Vagina (tissue), 2 donors: Measurements from ENCODE around the gene HCK.

Experiments used
- CTCF ChIP-seq, 3 experiments: fragments of 450-650 bp in 2 of 3; fragments of 200-600 bp in 1 of 3; sonication (generic) in 1 of 3; IDR thresholded peaks; one replicate each; pipeline ENCODE4 v1.5.1; 2017 to 2019; ENCODE audit warnings: antibody characterized with exemption in 3 of 3, mild to moderate bottlenecking in 2 of 3, moderate library complexity in 2 of 3
- POLR2AphosphoS5 ChIP-seq, 2 donors: sonication (generic); formaldehyde crosslinking; IDR thresholded peaks; one replicate each; pipeline ENCODE4 v1.9.0; 2017; ENCODE audit warnings: antibody characterized with exemption in 2 of 2, mild to moderate bottlenecking in 2 of 2, low read depth in 1 of 2; ENCODE audit not compliant: insufficient read depth in 1 of 2

- TF ChIP-seq CTCF (IDR thresholded peaks at IDR 0.05) = no peak
- no peak for TF ChIP-seq POLR2AphosphoS5 (IDR thresholded peaks at IDR 0.05; ENCODE audit: insufficient read depth in 1 of 2, low read depth in 1 of 2)
Observed at GRCh38 chr20:32052090-32052777, at the start of gene HCK.
